MM.1S (cell line): ENCODE results near the gene HOXA13.

ENCODE experiments used
- DNase-seq: peaks from one replicate; pipeline ENCODE4 v3.0.0-alpha.2; 2015
- H2AFZ ChIP-seq: fragments of 300-600 bp; sonication (generic); 2 replicates; pipeline ENCODE4 v1.6.0; 2016; ENCODE audit warnings: antibody characterized with exemption, low read length
- H3F3A ChIP-seq: fragments of 300-600 bp; sonication (generic); 2 replicates; pipeline ENCODE4 v1.6.1; 2016; ENCODE audit warnings: mild to moderate bottlenecking, antibody characterized with exemption, low read length, moderate library complexity, mixed read lengths; ENCODE audit not compliant: insufficient read depth
- H3K27ac ChIP-seq: fragments of 300-600 bp; sonication (generic); 2 replicates; pipeline ENCODE4 v1.5.1; 2016; ENCODE audit warnings: mild to moderate bottlenecking, low read length
- H3K27me3 ChIP-seq: fragments of 300-600 bp; sonication (generic); replicated peaks from 2 replicates; pipeline ENCODE4 v1.6.0; 2016; ENCODE audit warnings: low read length; ENCODE audit not compliant: insufficient read depth
- H3K36me3 ChIP-seq: fragments of 300-600 bp; sonication (generic); replicated peaks from 2 replicates; pipeline ENCODE4 v1.6.1; 2016; ENCODE audit warnings: mild to moderate bottlenecking, low read length, mixed read lengths; ENCODE audit not compliant: insufficient read depth
- H3K4me1 ChIP-seq: fragments of 300-600 bp; sonication (generic); 2 replicates; pipeline ENCODE4 v1.6.1; 2016; ENCODE audit warnings: low read length, mixed read lengths
- H3K4me2 ChIP-seq: fragments of 300-600 bp; sonication (generic); 2 replicates; pipeline ENCODE4 v1.6.0; 2016; ENCODE audit warnings: low read depth, low read length
- H3K4me3 ChIP-seq: fragments of 300-600 bp; sonication (generic); 2 replicates; pipeline ENCODE4 v1.5.1; 2016; ENCODE audit warnings: low read length, mixed read lengths
- H3K79me2 ChIP-seq: fragments of 300-600 bp; sonication (generic); 2 replicates; pipeline ENCODE4 v1.6.1; 2016; ENCODE audit warnings: mixed run types, low read length, mixed read lengths
- H3K9ac ChIP-seq: fragments of 300-600 bp; sonication (generic); 2 replicates; pipeline ENCODE4 v1.6.1; 2016; ENCODE audit warnings: low read length, mixed read lengths
- H3K9me2 ChIP-seq: fragments of 300-600 bp; sonication (generic); replicated peaks from 2 replicates; pipeline ENCODE4 v1.6.1; 2016; ENCODE audit warnings: mild to moderate bottlenecking, low read length, mixed read lengths; ENCODE audit not compliant: insufficient read depth
- H3K9me3 ChIP-seq: fragments of 300-600 bp; sonication (generic); replicated peaks from 2 replicates; pipeline ENCODE4 v1.6.1; 2016; ENCODE audit warnings: mild to moderate bottlenecking, low read length, mixed read lengths; ENCODE audit not compliant: insufficient read depth
- H4K20me1 ChIP-seq: fragments of 300-600 bp; sonication (generic); 2 replicates; pipeline ENCODE4 v1.6.1; 2016; ENCODE audit warnings: mild to moderate bottlenecking, low read length, moderate library complexity, mixed read lengths; ENCODE audit not compliant: insufficient read depth
- EZH2 ChIP-seq: fragments of 300-600 bp; sonication (generic); optimal IDR thresholded peaks from 2 replicates; pipeline ENCODE3; 2017; ENCODE audit warnings: low read depth, mild to moderate bottlenecking, antibody characterized with exemption, low read length, mixed read lengths
- EZH2phosphoT487 ChIP-seq: fragments of 300-600 bp; sonication (generic); IDR thresholded peaks from 2 replicates; pipeline ENCODE4 v1.6.1; 2018; ENCODE audit warnings: antibody characterized with exemption, low read length
- TF ChIP-seq, protein P1 (sequence below): fragments of 300-600 bp; sonication (generic); IDR thresholded peaks from 2 replicates; pipeline ENCODE4 v1.5.1; 2016; ENCODE audit warnings: antibody characterized with exemption, low read length, mixed read lengths

Gene HOXA13

DNA sequence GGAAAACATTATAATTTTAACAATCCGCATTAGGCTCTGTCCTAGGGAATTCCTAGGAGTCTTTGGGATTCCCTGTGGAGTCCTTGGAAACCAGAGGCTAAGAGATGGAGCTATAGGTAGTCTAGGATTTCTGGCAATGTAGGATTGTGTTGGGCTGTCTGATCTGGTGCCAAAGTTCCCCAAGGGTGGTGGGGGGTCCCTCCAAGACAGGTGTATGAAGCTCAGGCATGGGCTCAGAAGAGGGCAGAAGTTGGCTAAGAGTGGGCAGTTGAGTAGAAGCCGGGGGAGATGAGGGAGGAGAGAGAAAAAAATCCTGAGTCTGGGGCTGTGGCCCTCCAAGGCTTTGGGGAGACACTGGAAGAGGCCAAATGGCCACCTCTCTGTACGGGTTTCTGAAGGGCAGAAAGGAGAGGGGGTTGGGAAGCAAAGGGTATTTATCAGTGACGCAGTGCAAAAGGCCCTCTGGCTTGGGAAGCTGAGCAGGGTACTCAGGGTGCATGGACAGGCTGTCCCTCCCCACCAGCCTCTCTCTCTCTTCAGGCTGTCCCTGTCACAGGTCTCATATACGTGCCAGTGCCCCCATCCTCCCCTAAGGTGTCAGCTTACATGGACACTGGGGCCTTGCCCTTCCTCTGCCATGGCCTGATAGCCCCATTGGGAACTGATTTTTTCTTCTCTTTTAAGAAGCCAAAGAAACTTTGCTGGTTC is 53.2 kb downstream of the HOXA13 start:
- no peaks in the 10 kb centered on the region for H3K9me2 ChIP-seq
- no peaks in the 10 kb centered on the region for H3K9me3 ChIP-seq
- DNase-seq, result no peak
- peaks cover 41% of the 10 kb centered on the region for H3K27me3 ChIP-seq
- TF ChIP-seq, protein P1, sequence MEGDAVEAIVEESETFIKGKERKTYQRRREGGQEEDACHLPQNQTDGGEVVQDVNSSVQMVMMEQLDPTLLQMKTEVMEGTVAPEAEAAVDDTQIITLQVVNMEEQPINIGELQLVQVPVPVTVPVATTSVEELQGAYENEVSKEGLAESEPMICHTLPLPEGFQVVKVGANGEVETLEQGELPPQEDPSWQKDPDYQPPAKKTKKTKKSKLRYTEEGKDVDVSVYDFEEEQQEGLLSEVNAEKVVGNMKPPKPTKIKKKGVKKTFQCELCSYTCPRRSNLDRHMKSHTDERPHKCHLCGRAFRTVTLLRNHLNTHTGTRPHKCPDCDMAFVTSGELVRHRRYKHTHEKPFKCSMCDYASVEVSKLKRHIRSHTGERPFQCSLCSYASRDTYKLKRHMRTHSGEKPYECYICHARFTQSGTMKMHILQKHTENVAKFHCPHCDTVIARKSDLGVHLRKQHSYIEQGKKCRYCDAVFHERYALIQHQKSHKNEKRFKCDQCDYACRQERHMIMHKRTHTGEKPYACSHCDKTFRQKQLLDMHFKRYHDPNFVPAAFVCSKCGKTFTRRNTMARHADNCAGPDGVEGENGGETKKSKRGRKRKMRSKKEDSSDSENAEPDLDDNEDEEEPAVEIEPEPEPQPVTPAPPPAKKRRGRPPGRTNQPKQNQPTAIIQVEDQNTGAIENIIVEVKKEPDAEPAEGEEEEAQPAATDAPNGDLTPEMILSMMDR, result no peak
- TF ChIP-seq EZH2 (no peak), EZH2phosphoT487 (no peak)
- H3F3A ChIP-seq, result no peaks in the 10 kb centered on the region
- no peak overlapping the region for H3K4me3 ChIP-seq
- no peak overlapping the region for H3K27ac ChIP-seq
- H3K9ac ChIP-seq, result no peak overlapping the region
- no peak overlapping the region for H2AFZ ChIP-seq
- no peaks in the 10 kb centered on the region for H4K20me1 ChIP-seq
- no peak overlapping the region for H3K4me2 ChIP-seq
- no peaks in the 10 kb centered on the region for H3K79me2 ChIP-seq
- no peaks in the 10 kb centered on the region for H3K36me3 ChIP-seq
- peaks cover 6% of the 10 kb centered on the region; the same call in 1 of the 2 replicates for H3K4me1 ChIP-seq

DNA sequence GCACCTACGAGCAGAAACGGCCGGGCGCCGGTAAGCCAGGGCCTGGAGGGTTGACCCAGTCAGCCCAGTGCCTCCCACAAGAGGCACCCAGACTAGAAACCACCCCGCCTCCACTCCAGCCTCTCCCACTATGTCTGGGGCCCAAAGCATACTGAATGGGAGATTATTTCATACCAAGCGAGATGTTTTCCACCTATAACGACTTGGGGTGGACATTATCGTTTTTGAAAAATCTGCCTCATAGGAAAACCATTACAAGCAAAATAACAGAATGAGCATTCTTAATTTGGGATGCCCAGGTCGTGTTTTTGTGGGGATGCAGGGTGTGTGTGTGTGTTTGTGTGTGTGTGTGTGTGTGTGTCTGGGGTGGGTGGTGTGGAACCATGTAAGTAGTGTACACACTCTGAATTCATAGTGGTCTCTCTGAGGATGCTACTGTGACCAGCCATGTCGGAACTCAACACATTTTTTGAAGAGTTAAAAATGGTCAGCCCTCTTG is 53.9 kb downstream of the HOXA13 start:
- Histone ChIP-seq H2AFZ (no peak overlapping the region), H3K36me3 (no peaks in the 10 kb centered on the region), H3K4me1 (no peaks in the 10 kb centered on the region), H3K9me3 (no peaks in the 10 kb centered on the region), H3K27ac (no peak overlapping the region), H3K9me2 (no peaks in the 10 kb centered on the region), H3K27me3 (peaks cover 34% of the 10 kb centered on the region), H4K20me1 (no peaks in the 10 kb centered on the region), H3K4me3 (no peak overlapping the region), H3K4me2 (no peak overlapping the region), H3K9ac (no peak overlapping the region), H3F3A (no peaks in the 10 kb centered on the region), H3K79me2 (no peaks in the 10 kb centered on the region)
- TF ChIP-seq, protein P1, result no peak
- TF ChIP-seq EZH2 (no peak), EZH2phosphoT487 (no peak)
- DNase-seq, result no peak

DNA sequence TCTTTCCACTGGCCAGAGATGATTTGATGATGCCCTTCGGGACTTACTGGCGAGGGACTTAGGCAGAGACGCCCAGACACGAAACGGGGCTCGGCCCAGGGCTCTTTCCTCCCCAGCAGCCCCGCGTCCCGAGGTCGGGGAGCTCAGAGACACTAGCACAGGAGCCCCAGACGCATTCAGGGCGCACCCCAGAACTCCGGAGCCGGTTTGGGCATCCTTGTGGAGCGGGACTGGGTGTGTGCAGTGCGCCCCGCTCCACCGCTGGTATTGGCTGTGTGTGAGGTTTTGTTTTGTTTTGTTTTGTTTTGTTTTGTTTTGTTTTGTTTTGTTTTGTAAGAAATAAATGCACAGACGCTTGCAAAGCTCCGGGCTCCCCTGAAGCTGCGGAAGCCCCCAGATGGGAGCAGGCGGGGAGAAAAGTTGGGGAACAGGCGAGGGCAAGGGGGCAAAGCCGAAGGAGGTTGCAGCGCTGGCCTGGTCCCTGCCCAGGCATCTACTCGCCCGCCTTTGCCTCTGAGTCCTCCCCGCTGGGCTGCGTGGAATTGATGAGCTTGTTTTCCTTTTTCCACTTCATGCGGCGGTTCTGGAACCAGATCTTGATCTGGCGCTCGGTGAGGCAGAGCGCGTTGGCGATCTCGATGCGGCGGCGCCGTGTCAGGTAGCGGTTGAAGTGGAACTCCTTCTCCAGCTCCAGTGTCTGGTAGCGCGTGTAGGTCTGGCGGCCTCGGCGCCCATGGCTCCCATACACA is 54.6 kb downstream of the HOXA13 start:
- Histone ChIP-seq H3K36me3 (no peaks in the 10 kb centered on the region), H3K79me2 (no peaks in the 10 kb centered on the region), H3K4me1 (no peaks in the 10 kb centered on the region), H3K9me2 (no peaks in the 10 kb centered on the region), H3K27ac (no peak overlapping the region), H3K4me3 (no peak overlapping the region), H3K4me2 (no peak overlapping the region), H3F3A (no peaks in the 10 kb centered on the region), H2AFZ (no peak overlapping the region), H3K9ac (no peak overlapping the region), H3K9me3 (no peaks in the 10 kb centered on the region), H4K20me1 (no peaks in the 10 kb centered on the region), H3K27me3 (peaks cover 34% of the 10 kb centered on the region)
- TF ChIP-seq, protein P1, result no peak
- no peak for TF ChIP-seq EZH2phosphoT487
- no peak for TF ChIP-seq EZH2
- DNase-seq, result no peak
